GM18519 (cell line): ENCODE data around the gene CPPED1.
"Not testable (repeated sequence)": the region's sequence is repeated elsewhere in the genome, so short reads cannot be mapped to it uniquely, and the experiment has no call there.

ENCODE experiments used
- ATAC-seq: cut with Tn5 transposase; IDR thresholded peaks from one replicate; pipeline ENCODE4 v1.9.1; 2021; ENCODE audit warnings: mild to moderate bottlenecking, moderate library complexity; ENCODE audit not compliant: unreplicated experiment, low FRiP score

Gene CPPED1

GRCh38 chr16:12771341-12771798, 32.3 kb downstream of the CPPED1 start:
- ATAC-seq = no peak

DNA sequence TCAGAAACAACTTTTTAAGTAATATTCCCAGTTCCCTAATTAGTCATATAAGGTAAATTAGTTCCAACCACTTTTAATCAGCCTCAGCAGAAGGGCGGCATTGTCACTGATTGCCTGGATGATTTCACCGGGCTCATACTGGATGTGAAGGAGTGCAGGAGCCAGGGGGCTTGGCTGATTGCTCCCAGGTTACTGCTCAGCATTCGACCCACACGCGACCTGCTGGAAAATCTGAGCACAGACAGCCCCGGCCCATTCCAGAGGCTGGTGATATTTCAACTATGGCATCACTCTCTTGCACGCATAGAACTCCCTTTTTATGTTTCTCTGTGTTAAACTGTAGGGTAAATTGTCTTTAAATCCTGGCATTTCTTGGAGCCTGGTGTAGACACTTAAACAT, 34.2 kb downstream of the CPPED1 start:
- no peak for ATAC-seq

GRCh38 chr16:12767897-12768296, 35.8 kb downstream of the CPPED1 start:
- no peak for ATAC-seq

DNA sequence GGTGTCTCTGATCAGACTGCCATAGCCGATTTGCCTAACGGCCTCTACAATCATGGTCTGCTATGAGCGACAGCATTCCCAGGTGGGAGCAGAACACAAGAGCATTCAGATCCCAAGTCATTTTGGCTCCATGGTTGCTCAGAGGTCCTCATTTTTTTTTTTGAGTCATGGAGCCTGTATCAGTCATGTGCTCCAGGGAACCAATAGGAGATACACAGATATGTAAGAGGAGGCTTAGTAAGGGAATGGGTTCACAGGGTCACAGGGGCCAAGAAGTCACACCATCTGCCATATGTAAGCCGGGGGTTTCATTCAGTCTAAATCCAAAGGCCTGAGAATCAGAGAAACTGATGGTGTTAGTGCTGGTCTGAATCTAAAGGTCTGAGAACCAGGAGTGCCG, 36.8 kb downstream of the CPPED1 start:
- no peak for ATAC-seq

GRCh38 chr16:12766208-12766607, 37.5 kb downstream of the CPPED1 start:
- not testable (repeated sequence) for ATAC-seq

- no peak for ATAC-seq
These were observed 38.7 kb downstream of the CPPED1 start for GRCh38 chr16:12764813-12765488.

GRCh38 chr16:12763517-12763916, 40.2 kb downstream of the CPPED1 start:
- no peak for ATAC-seq

GRCh38 chr16:12760819-12761611, 42.7 kb downstream of the CPPED1 start:
- ATAC-seq = no peak

DNA sequence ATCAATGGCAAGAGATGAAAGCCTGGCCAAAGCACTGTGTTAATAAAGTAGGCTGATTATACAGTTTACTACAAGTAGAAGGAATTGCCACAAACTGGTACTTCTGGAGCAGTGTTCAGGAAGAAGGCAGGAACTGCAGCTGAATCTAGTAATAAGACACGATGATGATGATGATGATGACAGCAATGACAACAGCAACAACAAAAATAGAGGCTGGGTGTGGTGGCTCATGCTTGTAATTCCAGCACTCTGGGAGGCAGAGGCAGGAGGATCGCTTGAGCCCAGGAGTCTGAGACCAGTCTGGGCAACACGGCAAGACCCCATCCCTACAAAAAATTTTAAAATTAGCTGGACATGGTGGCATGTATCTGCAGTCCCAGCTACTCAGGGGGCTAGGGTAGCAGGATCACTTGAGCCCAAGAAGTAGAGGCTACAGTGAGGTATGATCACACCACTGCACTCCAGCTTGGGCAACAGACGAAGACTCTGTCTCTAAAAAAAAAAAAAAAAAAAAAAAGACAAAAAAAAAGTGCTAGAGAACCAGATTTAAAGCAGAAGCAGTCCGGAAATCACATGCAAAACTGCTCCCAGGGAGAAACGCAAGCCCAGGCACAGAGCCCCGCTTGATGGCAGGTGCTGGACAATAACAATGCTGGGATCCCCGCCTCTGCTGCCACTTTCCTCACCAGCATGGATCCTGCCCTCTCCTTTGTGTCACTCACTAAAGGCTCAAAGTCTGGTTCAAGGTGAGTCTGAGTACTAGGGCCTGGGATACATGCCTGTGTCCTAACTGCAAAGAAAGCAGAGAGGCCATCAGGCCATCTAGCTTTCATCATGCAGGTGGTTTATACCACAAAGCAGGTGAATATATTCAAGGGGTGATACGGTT, 44.8 kb downstream of the CPPED1 start:
- no peak for ATAC-seq

DNA sequence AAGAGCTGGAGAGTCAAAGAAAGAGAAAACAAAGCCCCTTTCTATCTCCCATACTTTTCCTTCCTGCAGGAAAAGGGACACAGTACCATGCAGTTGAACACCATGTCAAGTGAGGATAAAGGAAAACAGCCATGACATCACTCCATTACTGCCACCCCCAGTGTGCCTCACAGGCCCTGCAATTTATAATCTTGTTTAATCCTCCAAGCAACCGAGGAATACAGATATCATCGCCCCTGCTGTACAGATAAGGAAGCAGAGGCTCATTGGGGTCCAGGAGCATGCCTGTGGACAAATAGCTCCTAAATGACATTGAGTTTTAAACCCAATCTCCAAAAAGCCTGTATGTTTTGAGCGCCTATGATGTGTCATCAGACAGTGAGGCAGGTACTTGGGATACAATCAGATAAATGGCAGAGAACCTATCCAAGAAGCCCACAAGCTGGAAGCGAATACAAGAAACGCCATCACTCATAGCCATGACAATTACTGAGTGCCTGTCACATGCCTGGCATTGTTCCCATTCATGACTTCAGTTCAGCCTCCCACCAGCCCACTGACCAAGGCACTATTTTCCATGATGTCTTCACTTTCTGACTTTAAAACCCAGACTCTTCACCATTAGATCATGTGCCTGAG, 45.5 kb downstream of the CPPED1 start:
- no peak for ATAC-seq

DNA sequence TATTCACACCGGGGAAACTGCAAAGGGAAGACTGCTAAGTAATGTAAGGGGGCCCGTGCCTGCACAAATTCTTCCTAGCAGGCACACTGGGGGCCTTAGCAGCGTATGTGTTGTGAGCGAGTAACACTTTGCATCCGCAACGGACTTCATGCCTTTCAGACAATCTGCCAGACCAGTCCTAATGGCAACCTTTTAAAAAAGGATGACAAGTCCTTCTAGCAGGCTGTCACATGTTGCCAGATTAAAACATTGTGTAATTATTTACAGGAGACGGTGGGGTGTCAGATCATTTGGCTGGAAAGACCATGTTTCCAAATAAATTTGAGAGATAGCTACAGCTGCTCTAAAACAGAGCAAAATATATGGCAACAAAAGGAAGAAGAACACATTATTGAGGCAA, 46.1 kb downstream of the CPPED1 start:
- ATAC-seq = no peak

GRCh38 chr16:12754824-12755543, 48.7 kb downstream of the CPPED1 start:
- ATAC-seq = no peak

DNA sequence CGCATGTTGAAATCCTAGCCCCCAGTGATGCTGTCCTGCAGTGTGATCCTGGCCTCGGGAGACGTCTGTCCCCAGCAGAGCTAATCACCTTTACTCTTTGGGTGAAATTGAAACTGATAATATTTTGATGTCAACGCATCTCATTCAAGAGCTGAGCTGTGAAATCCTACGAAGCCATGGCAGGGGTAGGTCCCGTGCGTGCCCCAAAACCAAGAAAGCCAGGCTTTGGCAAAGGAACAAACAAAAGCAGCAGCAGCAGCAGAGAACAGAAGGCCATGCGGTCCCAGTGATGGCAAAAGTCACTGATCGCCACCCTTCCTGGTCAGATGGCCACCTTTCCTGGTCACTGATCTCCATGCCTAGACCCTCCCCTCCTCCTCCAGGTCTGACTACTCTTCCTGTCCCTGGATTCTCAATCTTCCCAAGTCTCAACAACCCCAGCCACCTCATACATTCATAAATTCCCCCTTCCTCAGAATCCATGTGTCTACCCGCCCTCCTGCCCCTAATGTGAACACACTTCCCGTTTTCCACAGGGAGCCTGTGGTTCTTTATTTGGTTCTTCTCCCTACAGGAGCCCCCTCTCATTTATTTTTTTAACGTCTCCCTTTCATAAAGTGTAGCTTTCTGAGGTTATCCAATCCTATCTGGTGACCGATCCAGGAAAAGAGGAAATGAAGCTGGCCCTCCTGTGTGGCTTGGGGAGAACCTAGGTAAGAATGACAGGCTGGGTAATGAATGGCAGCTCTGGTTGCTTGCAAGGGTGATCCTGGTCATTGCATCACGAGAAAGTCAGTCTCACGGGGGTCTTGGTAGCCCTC, 50.3 kb downstream of the CPPED1 start:
- no peak for ATAC-seq

DNA sequence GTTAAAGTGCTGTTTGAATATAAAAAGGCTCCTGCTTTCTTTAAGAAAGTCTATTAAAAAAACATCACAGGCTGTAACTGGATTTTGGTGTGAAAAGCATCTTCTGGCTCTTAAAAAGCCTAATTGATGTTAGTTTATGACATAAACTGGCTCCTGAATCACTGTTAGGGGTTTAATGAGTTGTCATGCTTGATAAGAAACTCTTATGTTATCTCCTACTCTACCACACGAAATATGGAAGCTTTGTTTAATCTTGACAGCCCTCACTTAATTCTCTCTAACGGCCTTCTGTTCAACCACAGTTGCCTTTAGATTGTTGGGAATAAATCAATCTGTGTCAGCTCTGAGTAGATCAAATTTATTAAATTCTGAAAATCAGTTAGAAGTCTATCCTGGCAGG, 51.5 kb downstream of the CPPED1 start:
- ATAC-seq = no peak

- ATAC-seq = no peak
These were observed 53.2 kb downstream of the CPPED1 start for GRCh38 chr16:12750554-12750918.

DNA sequence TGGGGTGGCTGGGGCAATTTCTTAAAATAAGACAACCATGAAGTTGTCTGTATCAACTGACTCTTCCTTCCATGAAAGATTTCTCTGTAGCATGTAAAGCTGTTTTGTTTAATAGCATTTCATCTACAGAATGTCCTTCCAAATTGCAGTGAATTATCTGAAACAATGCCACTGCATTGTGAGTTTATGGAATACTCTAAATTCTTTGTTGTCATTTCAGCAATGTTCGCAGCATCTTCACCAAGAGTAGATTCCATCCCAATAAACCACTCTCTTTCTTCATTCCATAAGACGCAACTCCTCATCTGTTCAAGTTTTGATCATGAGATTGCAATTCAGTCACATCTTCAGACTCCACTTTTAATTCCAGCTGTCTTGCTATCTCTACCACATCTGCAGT, 54.6 kb downstream of the CPPED1 start:
- ATAC-seq = no peak

- no peak for ATAC-seq
These were observed 55.9 kb downstream of the CPPED1 start for GRCh38 chr16:12747827-12748226.

GRCh38 chr16:12747261-12747660, 56.4 kb downstream of the CPPED1 start:
- no peak for ATAC-seq

GRCh38 chr16:12744860-12745259, 58.8 kb downstream of the CPPED1 start:
- no peak for ATAC-seq
